ENCODE data around the gene GUCY1A1. TPM values are rescaled to one million over a fixed set of nuclear protein-coding genes. Genes with fewer than 3 reads are reported as not detected.
A peak's percentile ranks its signal among the peaks of the same experiment; 100 is the strongest.
"Not testable (repeated sequence)": the region's sequence is repeated elsewhere in the genome, so short reads cannot be mapped to it uniquely, and the experiment has no call there.

Gene GUCY1A1
- total RNA-seq, 1 donor from 2014 or later, result 37.1 TPM

GRCh38 chr4:155638195-155638965, 28.3 kb upstream of the GUCY1A1 start:
- peaks cover 3 to 9% of the 10 kb centered on the region in 2 donors for H3K4me1 ChIP-seq
- DNase-seq (ENCODE audit: low spot score in 2 of 2), result no peak
- intact Hi-C loops (cut with DNase I), result no loop called here
- no peaks in the 10 kb centered on the region for H3K27me3 ChIP-seq
- no peaks in the 10 kb centered on the region for H3K36me3 ChIP-seq
- no peak overlapping the region for H3K27ac ChIP-seq
- no peaks in the 10 kb centered on the region for H3K9me3 ChIP-seq
- TF ChIP-seq CTCF (IDR thresholded peaks at IDR 0.05), result no peak
- H3K4me3 ChIP-seq, result no peak overlapping the region

- H3K36me3 ChIP-seq, result no peaks in the 10 kb centered on the region
- DNase-seq (ENCODE audit: low spot score in 2 of 2), result no peak
- peak overlapping the region; percentile 11 to 37 for H3K27ac ChIP-seq
- no peak overlapping the region for H3K4me3 ChIP-seq
- peaks cover 3 to 9% of the 10 kb centered on the region in 2 donors for H3K4me1 ChIP-seq
- no peak for TF ChIP-seq CTCF (IDR thresholded peaks at IDR 0.05)
- H3K27me3 ChIP-seq, result no peaks in the 10 kb centered on the region
- intact Hi-C loops (cut with DNase I), result no loop called here
- no peaks in the 10 kb centered on the region for H3K9me3 ChIP-seq
These were observed 26.7 kb upstream of the GUCY1A1 start for GRCh38 chr4:155639704-155640523.

GRCh38 chr4:155640751-155641150, 25.9 kb upstream of the GUCY1A1 start:
- Histone ChIP-seq H3K27me3 (no peaks in the 10 kb centered on the region), H3K36me3 (no peaks in the 10 kb centered on the region), H3K27ac (no peak overlapping the region), H3K9me3 (no peaks in the 10 kb centered on the region), H3K4me1 (peaks cover 3 to 9% of the 10 kb centered on the region in 2 donors), H3K4me3 (no peak overlapping the region)
- TF ChIP-seq CTCF (IDR thresholded peaks at IDR 0.05), result no peak
- no peak for DNase-seq (ENCODE audit: low spot score in 2 of 2)
- intact Hi-C loops (cut with DNase I), result no loop called here

- no peak for TF ChIP-seq CTCF (IDR thresholded peaks at IDR 0.05)
- Histone ChIP-seq H3K9me3 (no peaks in the 10 kb centered on the region), H3K4me3 (no peak overlapping the region), H3K4me1 (peaks cover 3 to 9% of the 10 kb centered on the region in 2 donors), H3K27me3 (no peaks in the 10 kb centered on the region), H3K36me3 (no peaks in the 10 kb centered on the region), H3K27ac (no peak overlapping the region)
- DNase-seq (ENCODE audit: low spot score in 2 of 2), result no peak
- intact Hi-C loops (cut with DNase I), result no loop called here
These were observed 23.6 kb upstream of the GUCY1A1 start for GRCh38 chr4:155643087-155643486.

- no peaks in the 10 kb centered on the region for H3K36me3 ChIP-seq
- intact Hi-C loops (cut with DNase I), result no loop called here
- no peaks in the 10 kb centered on the region for H3K9me3 ChIP-seq
- H3K4me3 ChIP-seq, result no peak overlapping the region
- H3K27me3 ChIP-seq, result no peaks in the 10 kb centered on the region
- no peak for DNase-seq (ENCODE audit: low spot score in 2 of 2)
- H3K27ac ChIP-seq, result no peak overlapping the region
- H3K4me1 ChIP-seq, result no peaks in the 10 kb centered on the region
- no peak for TF ChIP-seq CTCF (IDR thresholded peaks at IDR 0.05)
These were observed 20.6 kb upstream of the GUCY1A1 start for GRCh38 chr4:155646001-155646400.

- H3K36me3 ChIP-seq; DNase-seq (ENCODE audit: low spot score in 2 of 2); H3K4me1 ChIP-seq; H3K27ac ChIP-seq; H3K9me3 ChIP-seq; H3K27me3 ChIP-seq; intact Hi-C loops (cut with DNase I); H3K4me3 ChIP-seq: not testable (repeated sequence)
These were observed 15.9 kb upstream of the GUCY1A1 start for GRCh38 chr4:155650785-155651184.
